ENCODE results near the gene ZNF695. TPM values are rescaled to one million over a fixed set of nuclear protein-coding genes. Genes with fewer than 3 reads are reported as not detected.

Gene ZNF695
- total and polyA plus RNA-seq, 2 of the 13 experiments (the other 11 are each of a cell fraction or from before 2014, with no cell fraction given): 2.9 to 11.6 TPM

DNA sequence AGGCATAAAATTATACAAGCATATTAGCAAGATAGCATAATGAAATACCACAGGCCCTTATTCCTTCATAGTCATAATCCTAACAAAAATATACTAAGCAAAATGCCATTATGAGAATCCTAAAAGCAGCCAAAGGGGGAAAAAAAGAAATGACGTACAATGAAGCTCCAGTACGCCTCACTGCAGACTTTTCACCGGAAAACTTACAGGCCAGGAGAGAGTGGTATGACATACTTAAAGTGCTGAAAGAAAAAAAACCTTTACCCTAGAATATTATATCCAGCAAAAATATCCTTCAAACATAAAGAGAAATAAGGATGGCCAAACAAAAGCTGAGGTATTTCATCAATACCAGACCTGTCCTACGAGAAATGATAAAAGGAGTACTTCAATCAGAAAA lies 19.5 kb downstream of the ZNF695 start:
- Histone ChIP-seq H3K4me3 (replicated peaks in 1 of 3; ENCODE audit: insufficient read depth in 1 of 3, low read depth in 2 of 3, low read length in 3 of 3) (no peak overlapping the region), H3K9me3 (ENCODE audit: low read length) (peaks cover 100% of the 10 kb centered on the region), H2AFZ (ENCODE audit: low read length) (no peak overlapping the region), H4K20me1 (ENCODE audit: insufficient read depth, low read length) (no peaks in the 10 kb centered on the region), H3K9ac (ENCODE audit: insufficient read depth, low read depth, low read length) (no peak overlapping the region), H3K4me2 (ENCODE audit: low read depth, low read length) (no peak overlapping the region), H3K36me3 (replicated peaks in 1 of 2; ENCODE audit: control insufficient read depth in 1 of 2, insufficient read depth in 2 of 2, low read length in 2 of 2) (peaks cover 3 to 62% of the 10 kb centered on the region in 2 experiments; a peak in 4 of 5 replicates), H3K27me3 (ENCODE audit: control insufficient read depth in 1 of 2, insufficient read depth in 2 of 2, low read length in 2 of 2) (no peaks in the 10 kb centered on the region), H3K27ac (ENCODE audit: extremely low read length, insufficient read depth, low read length) (no peak overlapping the region), H3K4me1 (ENCODE audit: insufficient read depth, low read length) (no peaks in the 10 kb centered on the region), H3K79me2 (ENCODE audit: insufficient read depth, low read length) (no peaks in the 10 kb centered on the region)
- FAIRE-seq (no peak), DNase-seq (ENCODE audit: low spot score) (no peak), ATAC-seq (no peak)
- WGBS (ENCODE audit: low lambda C conversion rate): 98% methylated on average over 4 of the region's 4 CpGs
- intact Hi-C loops (cut with micrococcal nuclease; ENCODE audit: unreplicated experiment) (no loop called here), in situ Hi-C loops (cut with HindIII; ENCODE audit: extremely low pct_ligation_motif_present, low pct_unique_long_range_greater_than_20kb) (no loop called here)
- no TSS peak for BruUV-seq (replicated peaks)
- POLR2A ChIA-PET: no interaction called here
- TF ChIP-seq ZNF317 (CRISPR knock-in tag; IDR thresholded peaks at IDR 0.05): peak; percentile 70; the same call in 1 of the 2 replicates
- no peak for TF ChIP-seq MZF1 (CRISPR knock-in tag; IDR thresholded peaks at IDR 0.05; ENCODE audit: borderline replicate concordance)
- no peak for TF ChIP-seq FOXO1 (CRISPR knock-in tag; IDR thresholded peaks at IDR 0.05)
- CTCF ChIA-PET (ENCODE audit: low intra/inter-chr PET ratio, low total read pairs): no interaction called here

DNA sequence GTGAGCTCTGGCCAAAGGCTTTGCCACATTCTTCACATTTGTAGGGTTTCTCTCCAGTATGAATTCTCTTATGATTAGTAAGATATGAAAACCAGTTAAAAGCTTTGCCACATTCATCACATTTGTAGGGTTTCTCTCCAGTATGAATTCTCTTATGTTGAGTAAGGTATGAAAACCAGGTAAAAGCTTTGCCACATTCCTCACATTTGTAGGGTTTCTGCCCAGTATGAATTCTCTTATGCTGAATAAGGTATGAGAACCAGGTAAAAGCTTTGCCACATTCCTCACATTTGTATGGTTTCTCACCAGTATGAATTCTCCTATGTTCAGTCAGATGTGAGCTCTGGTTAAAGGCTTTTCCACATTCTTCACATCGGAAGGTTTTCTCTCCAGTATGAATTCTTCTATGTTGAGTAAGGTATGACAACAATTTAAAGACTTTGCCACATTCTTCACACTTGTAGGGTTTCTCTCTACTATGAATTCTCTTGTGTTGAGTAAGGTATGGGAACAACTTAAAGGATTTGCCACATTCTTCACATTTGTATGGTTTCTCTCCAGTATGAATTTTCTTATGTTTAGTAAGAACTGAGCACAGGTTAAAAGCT lies 20.7 kb downstream of the ZNF695 start:
- peaks cover 98% of the 10 kb centered on the region for H3K9me3 ChIP-seq (ENCODE audit: low read length)

More for the DNA sequence above, 20.7 kb downstream of the ZNF695 start:
- no peaks in the 10 kb centered on the region for H3K79me2 ChIP-seq (ENCODE audit: insufficient read depth, low read length)
- no peaks in the 10 kb centered on the region for H4K20me1 ChIP-seq (ENCODE audit: insufficient read depth, low read length)
- H3K4me1 ChIP-seq (ENCODE audit: insufficient read depth, low read length): no peaks in the 10 kb centered on the region
- BruUV-seq (replicated peaks): no TSS peak
- POLR2A ChIA-PET: no interaction called here
- DNase-seq (ENCODE audit: low spot score) (no peak), FAIRE-seq (no peak), ATAC-seq (no peak)
- no peak overlapping the region for H2AFZ ChIP-seq (ENCODE audit: low read length)
- TF ChIP-seq, protein P1, sequence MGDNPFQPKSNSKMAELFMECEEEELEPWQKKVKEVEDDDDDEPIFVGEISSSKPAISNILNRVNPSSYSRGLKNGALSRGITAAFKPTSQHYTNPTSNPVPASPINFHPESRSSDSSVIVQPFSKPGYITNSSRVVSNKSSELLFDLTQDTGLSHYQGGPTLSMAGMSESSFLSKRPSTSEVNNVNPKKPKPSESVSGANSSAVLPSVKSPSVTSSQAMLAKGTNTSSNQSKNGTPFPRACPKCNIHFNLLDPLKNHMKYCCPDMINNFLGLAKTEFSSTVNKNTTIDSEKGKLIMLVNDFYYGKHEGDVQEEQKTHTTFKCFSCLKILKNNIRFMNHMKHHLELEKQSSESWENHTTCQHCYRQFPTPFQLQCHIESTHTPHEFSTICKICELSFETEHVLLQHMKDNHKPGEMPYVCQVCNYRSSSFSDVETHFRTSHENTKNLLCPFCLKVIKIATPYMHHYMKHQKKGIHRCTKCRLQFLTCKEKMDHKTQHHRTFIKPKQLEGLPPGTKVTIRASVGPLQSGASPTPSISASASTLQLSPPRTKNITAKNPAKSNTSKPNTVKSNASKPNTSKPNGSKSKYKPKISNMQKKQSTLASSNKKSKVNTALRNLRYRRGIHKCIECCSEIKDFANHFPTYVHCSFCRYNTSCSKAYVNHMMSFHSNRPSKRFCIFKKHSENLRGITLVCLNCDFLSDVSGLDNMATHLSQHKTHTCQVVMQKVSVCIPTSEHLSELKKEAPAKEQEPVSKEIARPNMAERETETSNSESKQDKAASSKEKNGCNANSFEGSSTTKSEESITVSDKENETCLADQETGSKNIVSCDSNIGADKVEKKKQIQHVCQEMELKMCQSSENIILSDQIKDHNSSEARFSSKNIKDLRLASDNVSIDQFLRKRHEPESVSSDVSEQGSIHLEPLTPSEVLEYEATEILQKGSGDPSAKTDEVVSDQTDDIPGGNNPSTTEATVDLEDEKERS (CRISPR knock-in tag; IDR thresholded peaks at IDR 0.05): 0 out of 2 replicates have a peak, but pooled peaks have one; percentile 45
- TF ChIP-seq REPIN1 (CRISPR knock-in tag; IDR thresholded peaks at IDR 0.05; ENCODE audit: borderline replicate concordance, low read depth): no peak
- peak; percentile 100; the same call in 1 of the 2 replicates for TF ChIP-seq ZNF274 (CRISPR knock-in tag; IDR thresholded peaks at IDR 0.05)
- in situ Hi-C loops (cut with HindIII; ENCODE audit: extremely low pct_ligation_motif_present, low pct_unique_long_range_greater_than_20kb) (no loop called here), intact Hi-C loops (cut with micrococcal nuclease; ENCODE audit: unreplicated experiment) (no loop called here)
- no peak overlapping the region for H3K4me2 ChIP-seq (ENCODE audit: low read depth, low read length)
- 96% methylated on average over 1 of the region's 1 CpG for WGBS (ENCODE audit: low lambda C conversion rate)
- CTCF ChIA-PET (ENCODE audit: low intra/inter-chr PET ratio, low total read pairs): no interaction called here
- H3K27me3 ChIP-seq (ENCODE audit: control insufficient read depth in 1 of 2, insufficient read depth in 2 of 2, low read length in 2 of 2): no peaks in the 10 kb centered on the region
- peaks cover 3 to 65% of the 10 kb centered on the region in 2 experiments; a peak in 4 of 5 replicates for H3K36me3 ChIP-seq (replicated peaks in 1 of 2; ENCODE audit: control insufficient read depth in 1 of 2, insufficient read depth in 2 of 2, low read length in 2 of 2)
- no peak overlapping the region for H3K9ac ChIP-seq (ENCODE audit: insufficient read depth, low read depth, low read length)
- no peak overlapping the region for H3K27ac ChIP-seq (ENCODE audit: extremely low read length, insufficient read depth, low read length)
- no peak overlapping the region for H3K4me3 ChIP-seq (replicated peaks in 1 of 3; ENCODE audit: insufficient read depth in 1 of 3, low read depth in 2 of 3, low read length in 3 of 3)

Measured in HepG2 (cell line).